Muscle layer of colon (tissue), 2 donors: Measurements from ENCODE around the gene UPK3BL1.
"Not testable (repeated sequence)": the region's sequence is repeated elsewhere in the genome, so short reads cannot be mapped to it uniquely, and the experiment has no call there.

ENCODE experiments used
- H3K27ac ChIP-seq: one replicate; pipeline ENCODE4 v1.7.0; 2013; ENCODE audit warnings: low read depth, mild to moderate bottlenecking, low read length, moderate library complexity
- H3K27me3 ChIP-seq, 2 donors: one replicate each; pipeline ENCODE4 v1.7.0; 2013; ENCODE audit warnings: low read length in 2 of 2, mild to moderate bottlenecking in 2 of 2; ENCODE audit not compliant: insufficient read depth in 2 of 2, control insufficient read depth in 1 of 2
- H3K36me3 ChIP-seq: one replicate; pipeline ENCODE4 v1.7.0; 2013; ENCODE audit warnings: mild to moderate bottlenecking, low read length; ENCODE audit not compliant: insufficient read depth
- H3K4me1 ChIP-seq: one replicate; pipeline ENCODE4 v1.7.0; 2013; ENCODE audit warnings: mild to moderate bottlenecking, low read length; ENCODE audit not compliant: insufficient read depth
- H3K4me3 ChIP-seq, 2 donors: one replicate each; pipeline ENCODE4 v1.7.0; 2013; ENCODE audit warnings: low read length in 2 of 2, low read depth in 1 of 2, mild to moderate bottlenecking in 1 of 2, moderate library complexity in 1 of 2
- H3K9ac ChIP-seq: one replicate; pipeline ENCODE4 v1.7.0; 2013; ENCODE audit warnings: low read length
- H3K9me3 ChIP-seq: one replicate; pipeline ENCODE4 v1.7.0; 2013; ENCODE audit warnings: mild to moderate bottlenecking, low read length
- donor health status: abdominal sarcoma.
- donor health status: Adenocarcinoma of cecum.

The UPK3BL1 gene, protein sequence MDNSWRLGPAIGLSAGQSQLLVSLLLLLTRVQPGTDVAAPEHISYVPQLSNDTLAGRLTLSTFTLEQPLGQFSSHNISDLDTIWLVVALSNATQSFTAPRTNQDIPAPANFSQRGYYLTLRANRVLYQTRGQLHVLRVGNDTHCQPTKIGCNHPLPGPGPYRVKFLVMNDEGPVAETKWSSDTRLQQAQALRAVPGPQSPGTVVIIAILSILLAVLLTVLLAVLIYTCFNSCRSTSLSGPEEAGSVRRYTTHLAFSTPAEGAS

GRCh38 chr7:102642691-102643090 lies at the start of gene UPK3BL1:
Gene UPK3BL1, minus strand, starts transcription at chr7:102642791. Its CDS starts 50 bp downstream, at chr7:102642741.
- not testable (repeated sequence) for H3K4me3 ChIP-seq, H3K4me1 ChIP-seq, H3K36me3 ChIP-seq, H3K9ac ChIP-seq, H3K9me3 ChIP-seq, H3K27ac ChIP-seq, H3K27me3 ChIP-seq

DNA sequence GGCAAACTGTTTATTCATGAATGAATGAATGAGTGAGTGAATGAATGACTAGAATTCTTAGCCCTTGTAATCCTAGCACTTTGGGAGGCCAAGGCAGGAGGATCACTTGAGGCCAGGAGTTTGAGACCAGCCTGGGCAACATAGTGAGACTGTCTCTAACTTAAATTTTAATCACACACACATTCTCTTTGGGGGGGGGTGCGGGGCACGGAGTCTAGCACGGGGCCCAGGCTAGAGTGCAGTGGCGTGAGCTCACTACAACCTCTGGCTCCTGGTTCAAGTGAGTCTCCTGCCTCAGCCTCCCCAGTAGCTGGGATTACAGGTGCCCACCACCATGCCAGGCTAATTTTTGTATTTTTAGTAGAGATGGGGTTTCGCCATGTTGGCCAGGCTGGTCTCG lies 48.0 kb upstream of the UPK3BL1 start:
- not testable (repeated sequence) for H3K27me3 ChIP-seq, H3K36me3 ChIP-seq, H3K4me1 ChIP-seq, H3K9me3 ChIP-seq, H3K27ac ChIP-seq, H3K9ac ChIP-seq, H3K4me3 ChIP-seq

- H3K4me3 ChIP-seq, H3K9me3 ChIP-seq: not testable (repeated sequence)
These were observed 47.1 kb upstream of the UPK3BL1 start for GRCh38 chr7:102689436-102690282.

DNA sequence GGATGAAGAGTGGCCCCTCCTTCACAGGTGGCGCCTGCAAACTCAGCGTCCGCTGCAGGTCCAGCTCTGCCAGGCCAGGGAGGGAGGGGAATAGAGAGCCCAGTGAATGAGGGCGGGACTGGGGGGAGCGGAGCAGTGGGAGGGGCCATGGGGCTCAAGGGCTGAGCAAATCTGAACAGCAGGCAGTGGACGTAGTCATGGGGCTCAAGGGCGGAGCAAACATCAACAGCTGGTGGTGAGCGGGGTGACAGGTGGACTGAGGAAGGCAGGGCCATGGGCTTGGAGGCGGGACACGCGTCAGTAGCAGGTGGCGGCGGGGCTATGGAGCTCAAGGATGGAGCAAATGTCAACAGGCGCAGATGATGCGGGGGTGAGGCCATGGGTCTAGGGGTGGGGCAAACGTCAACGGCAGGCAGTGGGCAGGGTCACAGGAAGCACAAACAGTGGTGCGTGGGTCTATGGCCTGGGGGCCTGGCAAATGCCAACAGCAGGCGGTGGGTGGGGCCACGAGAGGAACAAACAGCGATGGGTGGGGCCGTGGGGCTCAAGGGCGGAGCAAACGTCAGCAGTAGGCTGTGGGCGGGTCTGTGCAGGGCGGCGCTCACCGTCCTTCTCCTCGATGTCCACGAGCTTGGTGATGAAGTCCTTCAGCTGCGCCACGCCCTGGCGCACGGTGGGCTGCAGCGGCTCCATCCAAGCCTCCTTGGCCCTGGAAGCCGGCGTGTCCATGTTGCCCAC lies 45.9 kb upstream of the UPK3BL1 start:
- H3K4me1 ChIP-seq, H3K4me3 ChIP-seq, H3K9ac ChIP-seq, H3K9me3 ChIP-seq, H3K27ac ChIP-seq, H3K36me3 ChIP-seq, H3K27me3 ChIP-seq: not testable (repeated sequence)

More at GRCh38 chr7:102689436-102690282, 47.1 kb upstream of the UPK3BL1 start:
- not testable (repeated sequence) for H3K4me1 ChIP-seq, H3K9ac ChIP-seq, H3K27me3 ChIP-seq, H3K36me3 ChIP-seq, H3K27ac ChIP-seq

DNA sequence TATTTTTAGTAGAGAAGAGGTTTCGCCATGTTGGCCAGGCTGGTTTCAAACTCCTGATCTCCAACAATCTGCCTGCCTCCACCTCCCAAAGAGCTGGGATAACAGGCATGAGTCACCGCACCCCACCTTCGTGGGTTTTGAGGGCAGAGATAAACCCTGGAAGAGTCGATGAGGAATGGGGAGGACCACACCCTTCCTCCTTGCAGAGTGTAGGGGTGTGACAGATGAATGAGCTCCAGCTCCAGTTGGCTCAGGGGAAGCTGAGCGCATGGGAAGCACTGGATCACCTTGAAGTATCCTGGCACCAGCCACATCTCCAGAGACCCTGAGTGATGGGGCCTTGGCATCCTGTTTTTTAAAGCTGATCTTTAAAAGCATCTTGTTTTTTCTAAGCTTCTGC lies 40.0 kb upstream of the UPK3BL1 start:
- H3K27ac ChIP-seq, H3K9ac ChIP-seq, H3K4me3 ChIP-seq, H3K27me3 ChIP-seq, H3K36me3 ChIP-seq, H3K9me3 ChIP-seq, H3K4me1 ChIP-seq: not testable (repeated sequence)

- not testable (repeated sequence) for H3K9ac ChIP-seq, H3K4me1 ChIP-seq, H3K27me3 ChIP-seq, H3K36me3 ChIP-seq, H3K9me3 ChIP-seq, H3K27ac ChIP-seq, H3K4me3 ChIP-seq
These were observed 38.2 kb upstream of the UPK3BL1 start for GRCh38 chr7:102680780-102681179.

DNA sequence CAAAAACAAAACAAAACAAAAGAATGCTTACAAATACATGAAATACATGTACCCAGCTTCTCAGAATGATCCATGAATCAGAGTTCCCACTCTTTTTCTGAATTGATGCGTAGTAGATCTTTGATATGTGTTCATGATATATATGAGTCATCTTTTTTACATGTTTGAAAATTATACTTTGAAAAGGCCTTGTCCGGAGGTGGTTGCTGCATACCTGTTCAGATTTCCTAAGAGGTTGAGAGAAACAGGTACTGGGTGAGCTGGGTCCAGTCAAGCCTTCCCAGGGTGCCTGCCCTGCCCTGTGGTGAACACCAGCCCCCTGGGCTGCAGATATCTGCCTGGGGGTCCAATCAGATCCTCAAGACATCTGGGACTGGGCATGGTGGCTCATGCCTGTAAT lies 33.0 kb upstream of the UPK3BL1 start:
- not testable (repeated sequence) for H3K27ac ChIP-seq, H3K4me1 ChIP-seq, H3K9ac ChIP-seq, H3K27me3 ChIP-seq, H3K4me3 ChIP-seq, H3K9me3 ChIP-seq, H3K36me3 ChIP-seq

DNA sequence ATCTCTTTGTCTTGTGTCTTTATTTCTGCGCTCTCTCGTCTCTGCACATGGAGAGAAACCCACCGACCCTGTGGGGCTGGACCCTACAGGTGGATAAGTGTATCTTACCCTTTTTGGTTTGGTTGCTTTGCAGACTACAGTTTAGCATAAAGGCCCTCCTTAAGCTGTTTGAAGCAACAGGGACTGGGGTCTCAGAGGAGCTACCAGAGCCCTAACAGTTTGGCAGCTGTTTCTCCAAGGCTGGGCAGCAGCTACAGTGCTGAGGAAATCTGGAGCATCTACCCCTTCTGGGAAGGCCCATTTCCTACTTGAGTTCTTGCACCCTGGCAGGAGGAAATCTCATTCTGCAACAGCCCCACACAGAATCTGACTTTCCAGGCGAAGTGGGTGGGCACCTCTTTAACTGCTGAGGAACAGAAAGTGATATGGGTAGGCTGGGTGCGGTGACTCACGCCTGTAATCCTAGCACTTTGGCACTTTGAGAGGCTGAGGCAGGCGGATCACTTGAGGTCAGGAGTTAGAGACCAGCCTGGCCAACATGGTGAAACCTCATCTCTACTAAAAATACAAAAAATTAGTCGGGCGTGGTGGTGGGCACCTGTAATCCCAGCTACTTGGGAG lies 31.0 kb upstream of the UPK3BL1 start:
- H3K9ac ChIP-seq, H3K36me3 ChIP-seq, H3K27ac ChIP-seq, H3K4me1 ChIP-seq, H3K27me3 ChIP-seq, H3K9me3 ChIP-seq, H3K4me3 ChIP-seq: not testable (repeated sequence)

GRCh38 chr7:102671956-102672307 lies 29.3 kb upstream of the UPK3BL1 start:
- H3K9ac ChIP-seq, H3K27ac ChIP-seq, H3K4me1 ChIP-seq, H3K4me3 ChIP-seq, H3K36me3 ChIP-seq, H3K9me3 ChIP-seq, H3K27me3 ChIP-seq: not testable (repeated sequence)

DNA sequence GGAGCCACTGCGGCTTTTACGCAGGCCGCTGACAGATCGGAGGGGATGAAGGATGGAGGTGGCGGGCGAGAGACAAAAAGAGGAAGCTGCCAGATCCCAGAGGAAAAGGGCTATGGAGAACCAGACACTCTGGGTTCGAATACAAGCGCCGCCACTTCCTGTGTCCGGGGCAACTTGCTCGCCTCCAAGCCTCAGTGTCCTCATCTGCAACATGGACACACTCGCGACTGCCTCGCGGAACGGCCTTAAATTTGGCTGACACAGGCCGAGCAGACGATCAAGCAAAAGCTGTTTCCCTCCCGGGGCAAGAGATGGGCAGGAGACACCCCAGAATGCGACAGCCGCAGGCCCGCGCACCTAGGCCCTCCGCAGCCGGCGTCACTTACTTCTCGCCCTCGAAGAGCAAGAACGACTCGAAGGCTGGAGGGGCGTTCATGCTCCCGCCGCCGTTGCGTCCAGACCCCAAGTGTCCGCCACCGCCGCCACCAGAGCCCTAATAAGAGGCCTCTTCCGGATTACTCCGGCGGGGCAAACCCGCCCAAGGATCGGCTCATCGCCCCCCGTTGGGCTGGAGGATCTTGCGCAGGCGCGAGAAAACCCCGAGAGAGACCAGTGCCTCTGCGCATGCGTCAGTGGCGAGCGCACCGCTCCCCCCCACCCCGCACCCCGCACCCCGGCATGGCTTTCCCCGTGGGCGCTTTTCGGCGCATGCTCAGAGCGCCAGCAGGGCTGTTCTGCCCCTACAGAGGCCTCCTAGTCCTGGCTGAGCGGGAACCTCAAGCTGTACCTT lies 28.8 kb upstream of the UPK3BL1 start, which contains the start of gene POLR2J2:
TSS of gene POLR2J2 (minus strand) at position 498 of the 790 bp plus-strand sequence. CDS start at position 436, 62 bp downstream.
- H3K9me3 ChIP-seq, H3K27me3 ChIP-seq, H3K4me1 ChIP-seq, H3K9ac ChIP-seq, H3K27ac ChIP-seq, H3K36me3 ChIP-seq, H3K4me3 ChIP-seq: not testable (repeated sequence)

GRCh38 chr7:102667523-102667922 lies 24.9 kb upstream of the UPK3BL1 start:
- H3K9ac ChIP-seq, H3K4me1 ChIP-seq, H3K27ac ChIP-seq, H3K27me3 ChIP-seq, H3K9me3 ChIP-seq, H3K4me3 ChIP-seq, H3K36me3 ChIP-seq: not testable (repeated sequence)
